Natural killer cell (primary cell): ENCODE results near the gene KCNJ10. TPM values are rescaled to one million over a fixed set of nuclear protein-coding genes. Genes with fewer than 3 reads are reported as not detected.
A peak's percentile ranks its signal among the peaks of the same experiment; 100 is the strongest.

Experiments
- ATAC-seq, 3 donors: fragments of 150-1000 bp in 2 of 3; fragments of 200-7000 bp in 1 of 3; cut with Tn5 transposase; 1 replicate in 1 of 3; 2 replicates in 2 of 3; pipeline ENCODE4 v1.10.0; 2021; ENCODE audit warnings: mild to moderate bottlenecking in 2 of 3, moderate library complexity in 2 of 3
- DNase-seq, 2 donors: peaks; one replicate each; pipeline versions ENCODE4 v3.0.0 to v3.0.0-alpha.2; 2013 to 2021; ENCODE audit warnings: mixed read lengths in 1 of 2
- H3K27ac ChIP-seq: one replicate; pipeline ENCODE4 v1.5.1; 2013; ENCODE audit warnings: mild to moderate bottlenecking, low read length
- H3K27me3 ChIP-seq: one replicate; pipeline ENCODE4 v1.6.1; 2013; ENCODE audit warnings: low read length; ENCODE audit not compliant: control insufficient read depth, insufficient read depth
- H3K36me3 ChIP-seq: one replicate; pipeline ENCODE4 v1.6.1; 2013; ENCODE audit warnings: low read length; ENCODE audit not compliant: control insufficient read depth, insufficient read depth
- H3K4me1 ChIP-seq: one replicate; pipeline ENCODE4 v1.6.1; 2013; ENCODE audit warnings: low read length; ENCODE audit not compliant: control insufficient read depth, insufficient read depth
- H3K4me3 ChIP-seq: one replicate; pipeline ENCODE4 v1.5.1; 2013; ENCODE audit warnings: low read length
- H3K9me3 ChIP-seq: one replicate; pipeline ENCODE4 v1.6.1; 2013; ENCODE audit warnings: low read length; ENCODE audit not compliant: control insufficient read depth, insufficient read depth
- H3K27ac Mint-ChIP-seq, 2 donors: one replicate each; pipeline ENCODE4 v1.8.0; 2022; ENCODE audit warnings: mild to moderate bottlenecking in 2 of 2, mixed read lengths in 2 of 2, moderate library complexity in 1 of 2
- H3K27me3 Mint-ChIP-seq, 2 donors: one replicate each; pipeline ENCODE4 v1.8.0; 2022; ENCODE audit warnings: low read depth in 2 of 2, mixed read lengths in 2 of 2
- H3K36me3 Mint-ChIP-seq: one replicate; pipeline ENCODE4 v1.8.0; 2022; ENCODE audit warnings: mixed read lengths
- H3K4me1 Mint-ChIP-seq, 2 donors: one replicate each; pipeline ENCODE4 v1.8.0; 2022; ENCODE audit warnings: mixed read lengths in 2 of 2
- H3K4me3 Mint-ChIP-seq: one replicate; pipeline ENCODE4 v1.8.0; 2022; ENCODE audit warnings: mild to moderate bottlenecking, moderate library complexity, mixed read lengths
- H3K9me3 Mint-ChIP-seq, 2 donors: one replicate each; pipeline ENCODE4 v1.8.0; 2022; ENCODE audit warnings: mixed read lengths in 2 of 2
- CTCF ChIP-seq: fragments of 200-600 bp; IDR thresholded peaks from one replicate; pipeline ENCODE4 v1.8.0; 2022; ENCODE audit warnings: antibody characterized with exemption
- WGBS: methylation state at CpG from one replicate; pipeline ENCODE4 v1.1.7; 2013; ENCODE audit warnings: missing lambda C conversion rate; ENCODE audit not compliant: insufficient coverage; 5-methylcytosine and 5-hydroxymethylcytosine counted together
- intact Hi-C: fragments of 100-400 bp; cut with micrococcal nuclease; formaldehyde crosslinking; loops from one replicate; pipeline ENCODE4 v1.14.2; 2022
- total RNA-seq, 4 donors: library from RNA; stranded (reverse); fragments of 120-200 nt in 1 of 4; gene quantifications; one replicate each; pipeline versions ENCODE4 v1.2.3 to v1.2.4, GENCODE V29; 2013 to 2022

KCNJ10 gene
- total RNA-seq, 3 donors from 2014 or later (not counting 1 experiment from before 2014, with no cell fraction given): not detected

- H3K4me3 ChIP-seq: no peak overlapping the region
- H3K36me3 ChIP-seq: no peaks in the 10 kb centered on the region
- peaks cover 11 to 12% of the 10 kb centered on the region in 2 donors for H3K4me1 Mint-ChIP-seq
- no peak for ATAC-seq
- intact Hi-C loops: no loop called here
- no peak for TF ChIP-seq CTCF
- no peaks in the 10 kb centered on the region for H3K36me3 Mint-ChIP-seq
- H3K4me3 Mint-ChIP-seq: no peak overlapping the region
- H3K4me1 ChIP-seq: peaks cover 7% of the 10 kb centered on the region
- no peak for DNase-seq
- no peak overlapping the region for H3K27ac ChIP-seq
- H3K9me3 Mint-ChIP-seq: no peaks in the 10 kb centered on the region
- no peaks in the 10 kb centered on the region for H3K27me3 ChIP-seq
- no peaks in the 10 kb centered on the region for H3K9me3 ChIP-seq
- no peak overlapping the region for H3K27ac Mint-ChIP-seq
- peaks cover 14 to 25% of the 10 kb centered on the region in 2 donors for H3K27me3 Mint-ChIP-seq
Observed at GRCh38 chr1:160048335-160048734, 21.6 kb downstream of the KCNJ10 start.

GRCh38 chr1:160047111-160047991 lies 22.6 kb downstream of the KCNJ10 start:
- Mint-ChIP-seq H3K36me3 (no peaks in the 10 kb centered on the region), H3K4me1 (peaks cover 11 to 12% of the 10 kb centered on the region in 2 donors), H3K9me3 (no peaks in the 10 kb centered on the region), H3K27me3 (peaks cover 11 to 28% of the 10 kb centered on the region in 2 donors), H3K27ac (peak overlapping the region in 1 of 2 donors; percentile 32), H3K4me3 (peak overlapping the region; percentile 72)
- ATAC-seq (no peak), DNase-seq (no peak)
- 70% methylated on average over 9 of the region's 9 CpGs for WGBS
- intact Hi-C loops: loop anchor here (2.0 kb wide), 1 partner anchor 31 kb away; no protein-coding TSS in a partner anchor
- Histone ChIP-seq H3K27ac (no peak overlapping the region), H3K36me3 (no peaks in the 10 kb centered on the region), H3K4me3 (no peak overlapping the region), H3K4me1 (peaks cover 7% of the 10 kb centered on the region), H3K9me3 (no peaks in the 10 kb centered on the region), H3K27me3 (no peaks in the 10 kb centered on the region)
- no peak for TF ChIP-seq CTCF

- intact Hi-C loops: loop anchor here (2.0 kb wide), 1 partner anchor 32 kb away; no protein-coding TSS in a partner anchor
- peak; percentile 80 to 86 (median 82) for ATAC-seq
Observed at GRCh38 chr1:160046494-160047110, 23.4 kb downstream of the KCNJ10 start.

More at GRCh38 chr1:160046494-160047110, 23.4 kb downstream of the KCNJ10 start:
- Histone ChIP-seq H3K27me3 (no peaks in the 10 kb centered on the region), H3K36me3 (no peaks in the 10 kb centered on the region), H3K4me3 (no peak overlapping the region), H3K27ac (no peak overlapping the region), H3K9me3 (no peaks in the 10 kb centered on the region), H3K4me1 (peaks cover 7% of the 10 kb centered on the region)
- peak; percentile 67 for TF ChIP-seq CTCF
- H3K4me3 Mint-ChIP-seq: peak overlapping the region; percentile 72
- H3K4me1 Mint-ChIP-seq: peaks cover 11 to 12% of the 10 kb centered on the region in 2 donors
- H3K36me3 Mint-ChIP-seq: no peaks in the 10 kb centered on the region
- 2% methylated on average over 11 of the region's 11 CpGs for WGBS
- peaks cover 3 to 24% of the 10 kb centered on the region in 2 donors for H3K27me3 Mint-ChIP-seq
- peak overlapping the region in 1 of 2 donors; percentile 32 for H3K27ac Mint-ChIP-seq
- no peaks in the 10 kb centered on the region for H3K9me3 Mint-ChIP-seq
- peak in 1 of 2 donors; percentile 70 for DNase-seq
